D721Med (cell line): Measurements from ENCODE around the gene JMJD8.
A peak's percentile ranks its signal among the peaks of the same experiment; 100 is the strongest.

Experiments
- DNase-seq: peaks from one replicate; pipeline ENCODE4 v3.0.0; 2011; ENCODE audit warnings: low spot score; ENCODE audit not compliant: insufficient read length
- FAIRE-seq: peaks from 2 replicates; lab custom pipeline; 2011; peaks lifted over from hg19 to GRCh38; lab: Jason Lieb, UNC
- CTCF ChIP-seq: IDR thresholded peaks from 2 replicates; pipeline ENCODE4 v1.5.1; 2012; ENCODE audit warnings: mild to moderate bottlenecking, control low read depth; ENCODE audit not compliant: insufficient read depth; ENCODE audit errors: missing control alignments

Gene JMJD8

GRCh38 chr16:729768-730665 is 45.9 kb upstream of the JMJD8 start:
- DNase-seq (no peak), FAIRE-seq (no peak)
- no peak for TF ChIP-seq CTCF

- FAIRE-seq, result no peak
- no peak for TF ChIP-seq CTCF
- DNase-seq, result no peak
Measured at GRCh38 chr16:728890-729744, 45.0 kb upstream of the JMJD8 start.

- FAIRE-seq, result no peak
- no peak for DNase-seq
- TF ChIP-seq CTCF, result no peak
Measured at GRCh38 chr16:728131-728889, 44.2 kb upstream of the JMJD8 start.

- DNase-seq (no peak), FAIRE-seq (no peak)
- no peak for TF ChIP-seq CTCF
Measured at GRCh38 chr16:727291-727977, 43.3 kb upstream of the JMJD8 start.

- no peak for TF ChIP-seq CTCF
- FAIRE-seq (no peak), DNase-seq (peak; percentile 81)
Measured at GRCh38 chr16:726438-727290, 42.5 kb upstream of the JMJD8 start, which contains the start of the genes CCDC78 and HAGHL. TSS of gene CCDC78 (minus strand) at chr16:726443. CDS start at chr16:726367, 76 bp downstream. TSS of gene HAGHL (plus strand) at chr16:727106. CDS start at chr16:727510, 404 bp downstream.

- FAIRE-seq (no peak), DNase-seq (no peak)
- TF ChIP-seq CTCF, result no peak
Measured at GRCh38 chr16:726188-726437, 42.0 kb upstream of the JMJD8 start.
